HCT116 (cell line): ENCODE data around the gene TIMP3. TPM values are rescaled to one million over a fixed set of nuclear protein-coding genes. Genes with fewer than 3 reads are reported as not detected.

Source experiments
- ATAC-seq: fragments of 200-7000 bp; cut with Tn5 transposase; 2 replicates; pipeline ENCODE4 v1.9.1; 2020; ENCODE audit warnings: mild to moderate bottlenecking, moderate library complexity
- BruUV-seq: library from RNA; stranded (reverse); fragments of 400-500 nt; replicated peaks from 2 replicates; lab custom pipeline; 2021; lab: Mats Ljungman, UMichigan
- CTCF ChIA-PET: fragments of 300-600 bp; sonication (Branson Sonifier 250); formaldehyde crosslinking; loops from one replicate; lab custom pipeline; 2021; ENCODE audit warnings: antibody characterized with exemption; lab: Charles Lee
- POLR2A ChIA-PET: fragments of 300-600, 350-600 bp; sonication (Branson Sonifier 250); formaldehyde crosslinking; loops from one replicate; lab custom pipeline; 2021; ENCODE audit warnings: antibody characterized with exemption; lab: Charles Lee
- RAD21 ChIA-PET, 2 experiments: fragments of 300-600 bp; sonication (Branson Sonifier 250); formaldehyde crosslinking; loops; one replicate each; lab custom pipeline; 2023; ENCODE audit warnings: low total read pairs in 2 of 2; ENCODE audit not compliant: uncharacterized antibody in 2 of 2, unreplicated experiment in 2 of 2, low non-redundant PET in 1 of 2; lab: Charles Lee
- DNase-seq: peaks from one replicate; pipeline ENCODE4 v3.0.0-alpha.2; 2010; ENCODE audit warnings: low read depth, low spot score
- H2AFZ ChIP-seq: fragments of 200-600 bp; shearing (Covaris generic), sonication (generic); 2 replicates; pipeline ENCODE4 v1.6.1; 2017; ENCODE audit warnings: low read depth, mixed run types, mixed read lengths, antibody characterized with exemption, low read length; ENCODE audit not compliant: poor library complexity, severe bottlenecking
- H3K27ac ChIP-seq: 2 replicates; pipeline ENCODE4 v1.5.1; 2012; ENCODE audit warnings: low read depth, low read length
- H3K27me3 ChIP-seq: fragments of 200-600 bp; sonication (generic); 2 replicates; pipeline ENCODE4 v1.6.1; 2016; ENCODE audit warnings: mixed run types, low read length, mixed read lengths; ENCODE audit not compliant: insufficient read depth
- H3K36me3 ChIP-seq, 2 experiments: fragments of 200-500 bp in 1 of 2; fragments of 200-600 bp in 1 of 2; sonication (Bioruptor generic) in 1 of 2; sonication (generic) in 1 of 2; 2 replicates each; pipeline versions ENCODE4 v1.5.1 to v1.6.1; 2014 to 2016; ENCODE audit warnings: low read length in 2 of 2, inconsistent platforms in 1 of 2, mixed read lengths in 1 of 2, mixed run types in 1 of 2; ENCODE audit not compliant: insufficient read depth in 2 of 2, control insufficient read depth in 1 of 2
- H3K4me1 ChIP-seq, 2 experiments: fragments of 200-600 bp in 1 of 2; sonication (generic) in 1 of 2; 2 replicates each; pipeline versions ENCODE4 v1.5.1 to v1.6.1; 2012 to 2017; ENCODE audit warnings: low read length in 2 of 2, inconsistent platforms in 1 of 2, mild to moderate bottlenecking in 1 of 2, mixed read lengths in 1 of 2, mixed run types in 1 of 2, moderate library complexity in 1 of 2; ENCODE audit not compliant: insufficient read depth in 2 of 2, control insufficient read depth in 1 of 2
- H3K4me2 ChIP-seq: fragments of 200-600 bp; sonication (generic); 2 replicates; pipeline ENCODE4 v1.6.1; 2017; ENCODE audit warnings: mixed run types, low read length, mixed read lengths
- H3K4me3 ChIP-seq, 2 experiments: fragments of 200-600 bp in 1 of 2; sonication (generic) in 1 of 2; replicated peaks in 1 of 2; 2 replicates each; pipeline ENCODE4 v1.5.1; 2011 to 2016; ENCODE audit warnings: low read length in 2 of 2, control low read depth in 1 of 2, low read depth in 1 of 2, mild to moderate bottlenecking in 1 of 2, mixed read lengths in 1 of 2, mixed run types in 1 of 2
- H3K79me2 ChIP-seq: fragments of 200-600 bp; sonication (generic); 2 replicates; pipeline ENCODE4 v1.6.1; 2017; ENCODE audit warnings: mild to moderate bottlenecking, mixed run types, low read length, moderate library complexity, mixed read lengths; ENCODE audit not compliant: insufficient read depth
- H3K9ac ChIP-seq: fragments of 200-600 bp; sonication (generic); 2 replicates; pipeline ENCODE4 v1.6.1; 2016; ENCODE audit warnings: low read length, mixed read lengths
- H3K9me2 ChIP-seq: fragments of 200-600 bp; sonication (generic), shearing (Covaris generic); 2 replicates; pipeline ENCODE4 v1.6.1; 2017; ENCODE audit warnings: mixed run types, mild to moderate bottlenecking, moderate library complexity; ENCODE audit not compliant: insufficient read depth
- H3K9me3 ChIP-seq, 2 experiments: fragments of 200-500 bp in 1 of 2; fragments of 200-600 bp in 1 of 2; sonication (Bioruptor generic) in 1 of 2; sonication (generic) in 1 of 2; 2 replicates each; pipeline ENCODE4 v1.6.1; 2014 to 2017; ENCODE audit warnings: low read length in 2 of 2, mixed read lengths in 2 of 2, inconsistent platforms in 1 of 2, low read depth in 1 of 2, mild to moderate bottlenecking in 1 of 2, mixed run types in 1 of 2, moderate library complexity in 1 of 2; ENCODE audit not compliant: control insufficient read depth in 1 of 2, insufficient read depth in 1 of 2
- H4K20me1 ChIP-seq: fragments of 200-600 bp; sonication (generic), shearing (Covaris generic); 2 replicates; pipeline ENCODE4 v1.6.1; 2017; ENCODE audit warnings: mixed run types, mild to moderate bottlenecking, moderate library complexity; ENCODE audit not compliant: insufficient read depth
- ATF3 ChIP-seq: IDR thresholded peaks from 2 replicates; pipeline ENCODE4 v1.6.1; 2012
- CBX3 ChIP-seq: IDR thresholded peaks from 2 replicates; pipeline ENCODE4 v1.6.1; 2012; ENCODE audit warnings: low read depth
- ELF1 ChIP-seq: IDR thresholded peaks from 2 replicates; pipeline ENCODE4 v1.6.1; 2012; ENCODE audit warnings: low read depth, borderline replicate concordance
- EZH2 ChIP-seq: fragments of 200-600 bp; sonication (generic); IDR thresholded peaks from 2 replicates; pipeline ENCODE4 v1.6.1; 2017; ENCODE audit warnings: antibody characterized with exemption, mixed run types
- FOSL1 ChIP-seq: IDR thresholded peaks from 2 replicates; pipeline ENCODE4 v1.6.1; 2012; ENCODE audit warnings: low read depth
- JUND ChIP-seq: IDR thresholded peaks from 2 replicates; pipeline ENCODE4 v1.6.1; 2012
- MAX ChIP-seq: IDR thresholded peaks from 2 replicates; pipeline ENCODE4 v1.6.1; 2012
- POLR2AphosphoS5 ChIP-seq: IDR thresholded peaks from 2 replicates; pipeline ENCODE4 v1.6.1; 2011; ENCODE audit warnings: mild to moderate bottlenecking, low read depth, low read length, moderate library complexity
- RAD21 ChIP-seq: IDR thresholded peaks from 2 replicates; pipeline ENCODE4 v1.6.1; 2012; ENCODE audit warnings: low read depth, mild to moderate bottlenecking
- REST ChIP-seq: IDR thresholded peaks from 2 replicates; pipeline ENCODE4 v1.6.1; 2012; ENCODE audit warnings: low read depth
- SIN3A ChIP-seq: IDR thresholded peaks from 2 replicates; pipeline ENCODE4 v1.6.1; 2012; ENCODE audit warnings: low read depth
- SRF ChIP-seq: IDR thresholded peaks from 2 replicates; pipeline ENCODE4 v1.6.1; 2012; ENCODE audit warnings: low read depth
- YY1 ChIP-seq: IDR thresholded peaks from 2 replicates; pipeline ENCODE4 v1.6.1; 2011; ENCODE audit warnings: low read length, low read depth, moderate library complexity, mild to moderate bottlenecking; ENCODE audit not compliant: insufficient replicate concordance; ENCODE audit errors: extremely low read depth
- ZFX ChIP-seq: fragments of 450-650 bp; IDR thresholded peaks from 2 replicates; pipeline ENCODE4 v1.6.1; 2017
- intact Hi-C: fragments of 100-400 bp; cut with micrococcal nuclease; formaldehyde crosslinking; loops from 2 replicates; pipeline ENCODE4 v1.10.0; 2022
- total RNA-seq: library from RNA; stranded (reverse); gene quantifications from one replicate; pipeline ENCODE4 v1.2.1, GENCODE V29; 2021; ENCODE audit not compliant: unreplicated experiment
- TF ChIP-seq, protein P1 (sequence below), 3 experiments: fragments of 200-600 bp in 1 of 3; sonication (generic) in 1 of 3; IDR thresholded peaks in 2 of 3; conservative IDR thresholded peaks in 1 of 3; 2 replicates each; pipeline ENCODE4 v1.5.1; 2012 to 2017; ENCODE audit warnings: low read depth in 2 of 3, low read length in 2 of 3, antibody characterized with exemption in 1 of 3, borderline replicate concordance in 1 of 3, control low read depth in 1 of 3, mild to moderate bottlenecking in 1 of 3, mixed read lengths in 1 of 3, mixed run types in 1 of 3, moderate library complexity in 1 of 3; ENCODE audit not compliant: insufficient read depth in 1 of 3

Gene TIMP3
- total RNA-seq, 1 experiment from 2014 or later: 2.2 TPM

DNA sequence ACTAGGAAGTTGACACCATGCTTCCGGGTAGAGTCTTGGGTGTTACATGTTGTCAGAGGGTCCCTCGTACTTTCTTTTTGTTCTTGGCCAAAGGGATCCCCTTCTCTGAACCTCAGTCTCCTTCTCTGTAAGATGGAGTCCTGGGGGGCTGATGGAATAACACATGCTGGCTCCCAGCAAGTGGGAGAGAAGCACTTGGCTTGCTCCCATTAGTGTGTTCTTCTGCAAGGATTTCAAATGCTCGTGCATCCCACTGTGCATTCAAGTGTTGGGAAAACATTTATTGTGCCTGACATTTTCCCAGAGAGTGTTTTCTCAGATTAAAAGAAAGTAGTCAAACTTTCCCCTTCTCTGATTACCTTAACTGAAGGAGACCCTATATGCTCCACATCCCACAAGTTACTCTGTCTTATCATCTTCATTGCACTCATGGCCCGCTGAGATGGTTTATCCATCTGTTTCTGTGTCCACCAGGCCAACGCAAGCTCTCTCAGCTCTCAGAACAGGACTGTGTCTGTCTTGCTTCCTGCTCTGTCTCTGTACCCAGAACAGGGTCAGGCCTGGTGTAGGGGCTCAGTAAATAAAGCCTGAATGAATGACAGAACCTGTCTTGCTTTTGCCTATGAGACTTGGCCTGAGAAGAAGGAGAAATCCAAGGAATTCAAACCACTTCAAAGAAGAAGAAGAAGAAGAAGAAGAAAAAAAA is 16.0 kb upstream of the TIMP3 start (continued):
- TF ChIP-seq YY1: no peak
- TF ChIP-seq ELF1: no peak
- TF ChIP-seq FOSL1: no peak
- no peak for TF ChIP-seq ZFX
- TF ChIP-seq, all 23 proteins: peak for 0

DNA sequence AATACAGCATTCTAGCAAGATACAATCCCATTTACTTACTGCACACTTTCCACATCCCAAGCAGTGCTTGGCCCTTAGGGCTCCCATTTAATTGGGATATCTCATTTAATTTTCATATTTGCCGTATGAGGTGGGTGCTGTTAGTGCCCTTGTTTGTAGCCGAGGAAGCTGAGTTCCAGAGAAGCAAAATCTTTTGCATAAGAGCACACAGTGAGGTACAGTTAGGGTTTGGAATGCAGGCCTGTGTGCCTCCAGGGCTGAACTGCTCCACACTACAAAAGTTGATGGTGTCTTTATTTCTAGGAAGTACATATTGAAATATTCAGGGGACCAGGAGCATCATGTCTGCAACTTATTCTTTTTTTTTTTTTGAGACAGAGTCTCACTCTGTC is 15.5 kb upstream of the TIMP3 start:
- ChIA-PET POLR2A (no interaction called here), CTCF (interaction anchor here (2.0 to 3.2 kb wide), 2 partner anchors 10 to 11 kb away, joined by 7 to 16 read pairs; no protein-coding TSS in a partner anchor), RAD21 (no interaction called here)
- no peak for DNase-seq
- H3K4me2 ChIP-seq: no peak overlapping the region
- no peak for ATAC-seq
- H3K9me3 ChIP-seq: no peaks in the 10 kb centered on the region
- H3K4me1 ChIP-seq: no peaks in the 10 kb centered on the region
- intact Hi-C loops: no loop called here
- no peaks in the 10 kb centered on the region for H3K27me3 ChIP-seq
- no peak for TF ChIP-seq YY1
- TF ChIP-seq, protein P1, sequence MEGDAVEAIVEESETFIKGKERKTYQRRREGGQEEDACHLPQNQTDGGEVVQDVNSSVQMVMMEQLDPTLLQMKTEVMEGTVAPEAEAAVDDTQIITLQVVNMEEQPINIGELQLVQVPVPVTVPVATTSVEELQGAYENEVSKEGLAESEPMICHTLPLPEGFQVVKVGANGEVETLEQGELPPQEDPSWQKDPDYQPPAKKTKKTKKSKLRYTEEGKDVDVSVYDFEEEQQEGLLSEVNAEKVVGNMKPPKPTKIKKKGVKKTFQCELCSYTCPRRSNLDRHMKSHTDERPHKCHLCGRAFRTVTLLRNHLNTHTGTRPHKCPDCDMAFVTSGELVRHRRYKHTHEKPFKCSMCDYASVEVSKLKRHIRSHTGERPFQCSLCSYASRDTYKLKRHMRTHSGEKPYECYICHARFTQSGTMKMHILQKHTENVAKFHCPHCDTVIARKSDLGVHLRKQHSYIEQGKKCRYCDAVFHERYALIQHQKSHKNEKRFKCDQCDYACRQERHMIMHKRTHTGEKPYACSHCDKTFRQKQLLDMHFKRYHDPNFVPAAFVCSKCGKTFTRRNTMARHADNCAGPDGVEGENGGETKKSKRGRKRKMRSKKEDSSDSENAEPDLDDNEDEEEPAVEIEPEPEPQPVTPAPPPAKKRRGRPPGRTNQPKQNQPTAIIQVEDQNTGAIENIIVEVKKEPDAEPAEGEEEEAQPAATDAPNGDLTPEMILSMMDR (IDR thresholded peaks at IDR 0.05 in 2 of 3, conservative IDR thresholded peaks at IDR 0.05 in 1 of 3; ENCODE audit: borderline replicate concordance in 1 of 3, insufficient read depth in 1 of 3, low read depth in 2 of 3, low read length in 2 of 3): no peak
- no peak for TF ChIP-seq RAD21
- no peak for TF ChIP-seq EZH2
- no peak for TF ChIP-seq CBX3
- TF ChIP-seq ZFX: no peak
- TF ChIP-seq MAX: no peak
- no peak for TF ChIP-seq REST
- TF ChIP-seq ATF3: no peak
- no peak for TF ChIP-seq JUND
- TF ChIP-seq SIN3A: no peak
- no peak for TF ChIP-seq ELF1
- no peak for TF ChIP-seq POLR2AphosphoS5
- no peak for TF ChIP-seq SRF
- H2AFZ ChIP-seq: no peak overlapping the region
- no peak overlapping the region for H3K27ac ChIP-seq
- no peaks in the 10 kb centered on the region for H3K79me2 ChIP-seq
- no peaks in the 10 kb centered on the region for H3K36me3 ChIP-seq
- no peak overlapping the region for H3K9ac ChIP-seq
- no peaks in the 10 kb centered on the region for H4K20me1 ChIP-seq
- no peak overlapping the region for H3K4me3 ChIP-seq
- H3K9me2 ChIP-seq: no peaks in the 10 kb centered on the region
- BruUV-seq: no TSS peak
